Keratinocyte (primary cell): ENCODE measurements around the gene WDR17. TPM values are rescaled to one million over a fixed set of nuclear protein-coding genes. Genes with fewer than 3 reads are reported as not detected.

Experiments
- DNase-seq: peaks from one replicate; pipeline ENCODE4 v3.0.0-alpha.2; 2011; ENCODE audit warnings: low read depth, missing footprints, low spot score
- FAIRE-seq: peaks from 2 replicates; lab custom pipeline; 2011; peaks lifted over from hg19 to GRCh38; lab: Jason Lieb, UNC
- H2AFZ ChIP-seq: 2 replicates; pipeline ENCODE4 v1.6.0; 2012; ENCODE audit warnings: low read length, control low read depth, inconsistent platforms; ENCODE audit not compliant: control insufficient read depth
- H3K27ac ChIP-seq: 2 replicates; pipeline ENCODE4 v1.5.1; 2011; ENCODE audit warnings: low read length; ENCODE audit not compliant: control insufficient read depth, insufficient read depth
- H3K27me3 ChIP-seq: 3 replicates; pipeline ENCODE4 v1.6.0; 2011; ENCODE audit warnings: low read length; ENCODE audit not compliant: control insufficient read depth, insufficient read depth; ENCODE audit errors: extremely low read depth
- H3K36me3 ChIP-seq, 2 experiments: 2 replicates in 1 of 2; 3 replicates in 1 of 2; pipeline ENCODE4 v1.5.1; 2011; ENCODE audit warnings: low read length in 2 of 2, mild to moderate bottlenecking in 1 of 2; ENCODE audit not compliant: control insufficient read depth in 2 of 2, insufficient read depth in 2 of 2; ENCODE audit errors: extremely low read depth in 1 of 2
- H3K4me1 ChIP-seq: 3 replicates; pipeline ENCODE4 v1.5.1; 2011; ENCODE audit warnings: low read length; ENCODE audit not compliant: control insufficient read depth, insufficient read depth; ENCODE audit errors: extremely low read depth
- H3K4me2 ChIP-seq: 3 replicates; pipeline ENCODE4 v1.6.0; 2011; ENCODE audit warnings: low read depth, low read length; ENCODE audit not compliant: control insufficient read depth, insufficient read depth; ENCODE audit errors: extremely low read depth
- H3K4me3 ChIP-seq, 3 experiments: fragments of 200-600 bp in 1 of 3; sonication (generic) in 1 of 3; 2 replicates in 2 of 3; 3 replicates in 1 of 3; pipeline ENCODE4 v1.5.1; 2011 to 2016; ENCODE audit warnings: low read length in 3 of 3, mild to moderate bottlenecking in 3 of 3, control low read depth in 2 of 3, inconsistent platforms in 1 of 3, low read depth in 1 of 3, mixed read lengths in 1 of 3, mixed run types in 1 of 3, moderate library complexity in 1 of 3; ENCODE audit not compliant: control insufficient read depth in 2 of 3, insufficient read depth in 2 of 3; ENCODE audit errors: extremely low read depth in 1 of 3
- H3K79me2 ChIP-seq: 2 replicates; pipeline ENCODE4 v1.6.0; 2012; ENCODE audit warnings: low read length; ENCODE audit not compliant: control insufficient read depth, insufficient read depth
- H3K9ac ChIP-seq: 3 replicates; pipeline ENCODE4 v1.6.0; 2011; ENCODE audit warnings: low read length; ENCODE audit not compliant: control insufficient read depth, insufficient read depth; ENCODE audit errors: extremely low read depth
- H3K9me1 ChIP-seq: 3 replicates; pipeline ENCODE4 v1.6.0; 2011; ENCODE audit warnings: low read length; ENCODE audit not compliant: control insufficient read depth, insufficient read depth; ENCODE audit errors: extremely low read depth
- H3K9me3 ChIP-seq: 2 replicates; pipeline ENCODE4 v1.5.1; 2012; ENCODE audit warnings: low read depth, low read length; ENCODE audit not compliant: control insufficient read depth
- H4K20me1 ChIP-seq: 3 replicates; pipeline ENCODE4 v1.6.0; 2011; ENCODE audit warnings: low read length; ENCODE audit not compliant: control insufficient read depth, insufficient read depth; ENCODE audit errors: extremely low read depth
- EZH2 ChIP-seq: IDR thresholded peaks from one replicate; pipeline ENCODE4 v1.6.1; 2012; ENCODE audit warnings: inconsistent platforms, mild to moderate bottlenecking, low read length, moderate library complexity
- dilution Hi-C: fragments of 300-500 bp; cut with MboI; formaldehyde crosslinking; loops from one replicate; pipeline ENCODE4 v1.7.0; 2020; ENCODE audit warnings: low sequenced_read_pairs; ENCODE audit not compliant: extremely low pct_ligation_motif_present
- polyA plus RNA-seq, 5 experiments: library from polyadenylated mRNA; depleted of rRNA in 3 of 5; stranded (reverse) in 3 of 5; stranded (forward) in 1 of 5; unstranded in 1 of 5; fragments of >200 nt; gene quantifications; 1 replicate in 1 of 5; 2 replicates in 3 of 5; 3 replicates in 1 of 5; pipeline versions ENCODE4 v1.2.1 to v1.2.3, GENCODE V29; 2011 to 2012; ENCODE audit warnings: missing spikeins in 2 of 5, low read depth in 1 of 5, low replicate concordance in 1 of 5
- TF ChIP-seq, protein P1 (sequence below), 3 experiments: IDR thresholded peaks in 1 of 3; conservative IDR thresholded peaks in 1 of 3; optimal IDR thresholded peaks in 1 of 3; 2 replicates in 2 of 3; 3 replicates in 1 of 3; pipeline versions ENCODE3 to v1.5.1; 2011; ENCODE audit warnings: low read length in 3 of 3, mild to moderate bottlenecking in 3 of 3, moderate library complexity in 2 of 3, control low read depth in 1 of 3, inconsistent platforms in 1 of 3; ENCODE audit not compliant: insufficient read depth in 2 of 3; ENCODE audit errors: extremely low read depth in 1 of 3

Gene WDR17
- polyA plus RNA-seq, 1 donor (not counting 4 experiments of a cell fraction or from before 2014, with no cell fraction given): 1.1 TPM

DNA sequence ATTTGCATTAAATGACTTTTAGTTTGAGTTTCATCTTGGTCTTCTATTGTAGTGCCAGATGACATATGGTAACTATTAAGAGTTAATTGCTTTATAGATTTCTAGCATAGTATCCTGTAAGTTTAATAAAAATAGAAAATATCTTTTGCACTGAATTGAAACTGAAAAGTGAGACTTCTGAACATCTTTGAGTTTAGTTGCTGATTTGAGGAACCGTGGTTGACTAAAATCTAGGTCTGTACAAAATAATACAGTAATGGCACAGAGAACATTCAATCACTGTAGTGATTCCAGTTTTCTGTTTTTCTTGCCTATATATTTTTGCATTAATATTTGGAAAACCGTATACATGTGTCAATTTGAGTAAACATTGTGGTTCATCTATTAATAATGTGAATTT lies 69.0 kb downstream of the WDR17 start:
- Histone ChIP-seq H3K4me1 (no peaks in the 10 kb centered on the region), H3K4me2 (no peak overlapping the region), H3K9ac (no peak overlapping the region), H2AFZ (no peak overlapping the region), H3K9me1 (no peaks in the 10 kb centered on the region), H3K9me3 (no peaks in the 10 kb centered on the region), H3K79me2 (no peaks in the 10 kb centered on the region), H3K36me3 (no peaks in the 10 kb centered on the region), H3K4me3 (no peak overlapping the region), H4K20me1 (no peaks in the 10 kb centered on the region), H3K27me3 (no peaks in the 10 kb centered on the region), H3K27ac (no peak overlapping the region)
- TF ChIP-seq, protein P1, sequence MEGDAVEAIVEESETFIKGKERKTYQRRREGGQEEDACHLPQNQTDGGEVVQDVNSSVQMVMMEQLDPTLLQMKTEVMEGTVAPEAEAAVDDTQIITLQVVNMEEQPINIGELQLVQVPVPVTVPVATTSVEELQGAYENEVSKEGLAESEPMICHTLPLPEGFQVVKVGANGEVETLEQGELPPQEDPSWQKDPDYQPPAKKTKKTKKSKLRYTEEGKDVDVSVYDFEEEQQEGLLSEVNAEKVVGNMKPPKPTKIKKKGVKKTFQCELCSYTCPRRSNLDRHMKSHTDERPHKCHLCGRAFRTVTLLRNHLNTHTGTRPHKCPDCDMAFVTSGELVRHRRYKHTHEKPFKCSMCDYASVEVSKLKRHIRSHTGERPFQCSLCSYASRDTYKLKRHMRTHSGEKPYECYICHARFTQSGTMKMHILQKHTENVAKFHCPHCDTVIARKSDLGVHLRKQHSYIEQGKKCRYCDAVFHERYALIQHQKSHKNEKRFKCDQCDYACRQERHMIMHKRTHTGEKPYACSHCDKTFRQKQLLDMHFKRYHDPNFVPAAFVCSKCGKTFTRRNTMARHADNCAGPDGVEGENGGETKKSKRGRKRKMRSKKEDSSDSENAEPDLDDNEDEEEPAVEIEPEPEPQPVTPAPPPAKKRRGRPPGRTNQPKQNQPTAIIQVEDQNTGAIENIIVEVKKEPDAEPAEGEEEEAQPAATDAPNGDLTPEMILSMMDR (optimal IDR thresholded peaks at IDR 0.05 in 1 of 3, IDR thresholded peaks at IDR 0.05 in 1 of 3, conservative IDR thresholded peaks at IDR 0.05 in 1 of 3; ENCODE audit: extremely low read depth in 1 of 3, insufficient read depth in 2 of 3, low read length in 3 of 3): no peak
- no peak for TF ChIP-seq EZH2
- dilution Hi-C loops: no loop called here
- DNase-seq: no peak
- FAIRE-seq: no peak

DNA sequence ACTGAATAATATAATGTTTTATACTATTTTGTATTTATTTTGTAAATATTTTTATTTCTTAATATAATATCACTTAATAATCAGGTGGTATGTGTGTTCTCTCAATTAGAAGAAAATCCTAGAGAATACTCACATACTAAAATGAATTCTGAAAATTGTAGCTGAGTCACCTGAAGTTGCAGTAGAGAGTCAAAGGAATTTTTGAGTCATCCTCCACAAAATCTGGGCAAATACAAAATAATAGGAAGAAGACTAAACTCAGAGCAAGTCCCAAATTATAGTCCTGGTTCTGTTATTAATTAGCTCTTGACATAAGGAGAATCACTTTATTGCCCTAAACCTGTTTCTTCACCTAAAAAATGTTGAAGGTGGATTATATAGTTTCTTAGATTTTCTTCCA lies 72.0 kb downstream of the WDR17 start:
- no peak overlapping the region for H3K4me3 ChIP-seq
- dilution Hi-C loops: no loop called here
- TF ChIP-seq, protein P1 (optimal IDR thresholded peaks at IDR 0.05 in 1 of 3, IDR thresholded peaks at IDR 0.05 in 1 of 3, conservative IDR thresholded peaks at IDR 0.05 in 1 of 3; ENCODE audit: extremely low read depth in 1 of 3, insufficient read depth in 2 of 3, low read length in 3 of 3): no peak
- no peak for TF ChIP-seq EZH2
- no peak for DNase-seq
- no peaks in the 10 kb centered on the region for H3K9me3 ChIP-seq
- no peaks in the 10 kb centered on the region for H4K20me1 ChIP-seq
- H3K27ac ChIP-seq: no peak overlapping the region
- no peaks in the 10 kb centered on the region for H3K27me3 ChIP-seq
- no peak overlapping the region for H3K9ac ChIP-seq
- no peaks in the 10 kb centered on the region for H3K4me1 ChIP-seq
- H3K4me2 ChIP-seq: no peak overlapping the region
- no peak for FAIRE-seq
- no peak overlapping the region for H2AFZ ChIP-seq
- no peaks in the 10 kb centered on the region for H3K36me3 ChIP-seq
- no peaks in the 10 kb centered on the region for H3K9me1 ChIP-seq
- H3K79me2 ChIP-seq: no peaks in the 10 kb centered on the region
